OCI-LY7 (cell line): ENCODE data around the gene TAPBP. TPM values are rescaled to one million over a fixed set of nuclear protein-coding genes. Genes with fewer than 3 reads are reported as not detected.

Experiments
- BruUV-seq: library from RNA; stranded (reverse); fragments of 400-500 nt; replicated peaks from 2 replicates; lab custom pipeline; 2021; lab: Mats Ljungman, UMichigan
- CTCF ChIA-PET: fragments of 300-600 bp; sonication (Branson Sonifier 250); formaldehyde crosslinking; loops from one replicate; lab custom pipeline; 2022; ENCODE audit warnings: antibody characterized with exemption; ENCODE audit not compliant: unreplicated experiment; lab: Charles Lee
- POLR2A ChIA-PET: fragments of 300-600 bp; sonication (Branson Sonifier 250); formaldehyde crosslinking; loops from one replicate; lab custom pipeline; 2022; ENCODE audit warnings: antibody characterized with exemption; lab: Charles Lee
- DNase-seq: peaks from one replicate; pipeline ENCODE4 v3.0.0-alpha.2; 2015; ENCODE audit warnings: low spot score
- H2AFZ ChIP-seq: fragments of 200-600 bp; sonication (generic), shearing (Covaris generic); 2 replicates; pipeline ENCODE4 v1.6.1; 2014; ENCODE audit warnings: mild to moderate bottlenecking, antibody characterized with exemption, low read length, moderate library complexity
- H3K27ac ChIP-seq: fragments of 200-600 bp; sonication (generic); 2 replicates; pipeline ENCODE4 v1.5.1; 2014; ENCODE audit warnings: mixed run types, low read depth, mild to moderate bottlenecking, moderate library complexity, low read length, inconsistent platforms; ENCODE audit not compliant: poor library complexity, severe bottlenecking
- H3K36me3 ChIP-seq: fragments of 200-600 bp; sonication (generic); 2 replicates; pipeline ENCODE4 v1.6.1; 2014; ENCODE audit warnings: mild to moderate bottlenecking, antibody characterized with exemption, low read length, moderate library complexity, mixed read lengths; ENCODE audit not compliant: insufficient read depth
- H3K4me1 ChIP-seq: fragments of 200-600 bp; sonication (generic); 2 replicates; pipeline ENCODE4 v1.5.1; 2014; ENCODE audit warnings: mild to moderate bottlenecking, low read length; ENCODE audit not compliant: insufficient read depth, poor library complexity, severe bottlenecking
- H3K4me2 ChIP-seq: fragments of 200-600 bp; sonication (generic); 2 replicates; pipeline ENCODE4 v1.6.1; 2014; ENCODE audit warnings: mild to moderate bottlenecking, low read length
- H3K4me3 ChIP-seq: fragments of 200-600 bp; sonication (generic); 2 replicates; pipeline ENCODE4 v1.5.1; 2014; ENCODE audit warnings: mild to moderate bottlenecking, low read depth, low read length; ENCODE audit not compliant: poor library complexity, severe bottlenecking
- H3K79me2 ChIP-seq: fragments of 200-600 bp; sonication (generic); 2 replicates; pipeline ENCODE4 v1.6.1; 2016; ENCODE audit warnings: low read depth, mild to moderate bottlenecking, low read length, moderate library complexity, mixed read lengths; ENCODE audit not compliant: insufficient read depth
- H3K9me2 ChIP-seq: fragments of 200-600 bp; sonication (generic); 2 replicates; pipeline ENCODE4 v1.6.1; 2016; ENCODE audit warnings: mild to moderate bottlenecking, low read length, mixed read lengths; ENCODE audit not compliant: insufficient read depth
- H3K9me3 ChIP-seq: fragments of 200-600 bp; sonication (generic); 2 replicates; pipeline ENCODE4 v1.6.1; 2014; ENCODE audit warnings: mild to moderate bottlenecking, mixed run types, low read length, mixed read lengths
- H4K20me1 ChIP-seq: fragments of 200-600 bp; sonication (generic); 2 replicates; pipeline ENCODE4 v1.6.1; 2014; ENCODE audit warnings: mild to moderate bottlenecking, antibody characterized with exemption, low read length, moderate library complexity, mixed read lengths; ENCODE audit not compliant: insufficient read depth
- CTCF ChIP-seq: fragments of 200-600 bp; sonication (generic); conservative IDR thresholded peaks from 2 replicates; pipeline ENCODE4 v1.5.1; 2014; ENCODE audit warnings: mild to moderate bottlenecking, antibody characterized with exemption, low read length, moderate library complexity, mixed read lengths
- EZH2phosphoT487 ChIP-seq: fragments of 200-600 bp; sonication (generic); IDR thresholded peaks from 2 replicates; pipeline ENCODE4 v1.6.1; 2018; ENCODE audit warnings: low read depth, borderline replicate concordance, mild to moderate bottlenecking, mixed run types, antibody characterized with exemption, low read length, moderate library complexity, mixed read lengths
- intact Hi-C: fragments of 100-400 bp; cut with micrococcal nuclease; formaldehyde crosslinking; loops from one replicate; pipeline ENCODE4 v1.10.0; 2022; ENCODE audit not compliant: unreplicated experiment
- total RNA-seq, 2 experiments: library from RNA; depleted of rRNA in 1 of 2; stranded (reverse); fragments of >200 nt in 1 of 2; shearing (Covaris generic) in 1 of 2; gene quantifications; 2 replicates each; pipeline ENCODE4 v1.2.3, GENCODE V29; 2014 to 2022

TAPBP gene
- total RNA-seq, 2 experiments from 2014 or later: 106 to 148 TPM

DNA sequence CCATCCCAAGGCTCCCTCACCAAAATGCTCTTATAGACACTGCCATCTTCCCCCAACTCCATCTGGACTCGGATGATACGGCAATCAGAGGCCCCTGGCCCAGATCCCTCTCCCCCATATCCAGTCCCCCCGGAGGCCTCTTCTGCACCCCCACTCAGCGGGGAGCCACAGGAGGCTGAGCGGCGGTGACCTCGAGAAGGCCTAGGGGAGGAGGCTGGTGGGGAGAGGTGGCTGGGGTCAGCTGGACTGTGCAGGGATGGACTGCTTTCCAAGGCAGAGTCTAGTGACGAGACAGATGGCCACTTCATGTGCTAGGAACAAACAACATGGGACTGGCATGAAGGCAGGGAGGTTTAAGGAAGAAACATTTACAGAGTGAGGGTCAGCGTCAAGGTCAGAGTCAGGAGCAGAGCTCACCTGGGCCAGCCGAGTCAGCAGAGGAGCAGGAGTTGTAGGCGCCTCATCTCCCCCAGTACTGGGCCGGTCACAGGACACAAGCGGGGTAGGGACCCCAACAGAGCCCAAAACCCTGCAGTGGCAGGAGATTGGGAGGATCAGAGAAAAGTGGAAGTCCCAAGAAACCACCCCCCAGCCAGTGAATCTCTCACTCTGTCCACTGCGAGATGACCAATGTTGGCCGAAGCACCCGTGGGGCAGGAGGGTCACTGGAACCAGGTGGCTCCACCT is 20.7 kb downstream of the TAPBP start:
- Histone ChIP-seq H3K4me1 (peaks cover 28% of the 10 kb centered on the region), H4K20me1 (no peaks in the 10 kb centered on the region), H3K4me2 (no peak overlapping the region), H3K36me3 (peaks cover 57% of the 10 kb centered on the region), H3K79me2 (peaks cover 22% of the 10 kb centered on the region; the same call in 1 of the 2 replicates), H3K27ac (no peak overlapping the region), H3K4me3 (no peak overlapping the region), H2AFZ (no peak overlapping the region), H3K9me3 (no peaks in the 10 kb centered on the region), H3K9me2 (no peaks in the 10 kb centered on the region)
- TF ChIP-seq EZH2phosphoT487: no peak
- TF ChIP-seq CTCF: no peak
- BruUV-seq: no TSS peak
- POLR2A ChIA-PET: no interaction called here
- CTCF ChIA-PET: no interaction called here
- DNase-seq: no peak
- intact Hi-C loops: no loop called here

DNA sequence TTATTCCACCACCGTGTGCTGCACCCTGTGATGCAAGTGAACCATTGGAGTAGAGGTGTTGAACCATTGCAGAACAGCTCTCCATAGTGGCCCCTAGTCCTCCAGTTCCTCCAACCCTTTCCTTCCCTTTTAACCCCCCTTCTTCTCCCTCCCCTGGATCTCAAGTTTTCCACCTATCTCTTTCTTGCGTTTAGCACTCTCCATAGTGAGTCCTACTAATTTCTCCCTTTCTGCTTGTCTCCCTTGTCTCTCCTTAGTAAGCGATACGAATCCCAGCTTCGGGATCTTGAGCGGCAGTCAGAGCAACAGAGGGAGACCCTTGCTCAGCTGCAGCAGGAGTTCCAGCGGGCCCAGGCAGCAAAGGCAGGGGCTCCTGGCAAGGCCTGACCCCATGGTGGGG is 23.4 kb downstream of the TAPBP start:
- CTCF ChIA-PET: no interaction called here
- intact Hi-C loops: no loop called here
- H3K27ac ChIP-seq: no peak overlapping the region

More for the DNA sequence above, 23.4 kb downstream of the TAPBP start:
- peaks cover 31% of the 10 kb centered on the region; the same call in 1 of the 2 replicates for H3K79me2 ChIP-seq
- no peaks in the 10 kb centered on the region for H3K9me2 ChIP-seq
- H3K9me3 ChIP-seq: no peaks in the 10 kb centered on the region
- peaks cover 24% of the 10 kb centered on the region for H3K4me1 ChIP-seq
- no peak overlapping the region for H2AFZ ChIP-seq
- no peaks in the 10 kb centered on the region for H4K20me1 ChIP-seq
- peak overlapping the region; percentile 86 for H3K4me3 ChIP-seq
- TF ChIP-seq EZH2phosphoT487 (no peak), CTCF (no peak)
- DNase-seq: no peak
- BruUV-seq: no TSS peak
- peak overlapping the region; percentile 87 for H3K4me2 ChIP-seq
- POLR2A ChIA-PET: interaction anchor here (0.9 to 3.0 kb wide), 4 partner anchors 9 to 28 kb away, joined by 3 to 19 read pairs (median 8); partner anchors contain the start of genes B3GALT4 and RGL2
- H3K36me3 ChIP-seq: peaks cover 62% of the 10 kb centered on the region
